GF-D8 (cell line): Measurements from ENCODE around the gene PAN3.
A peak's percentile ranks its signal among the peaks of the same experiment; 100 is the strongest.

Source experiments
- DNase-seq: peaks from one replicate; lab custom pipeline; 2025; lab: John Stamatoyannopoulos, UW

The PAN3 gene

GRCh38 chr13:28220166-28220565, 81.8 kb downstream of the PAN3 start:
- no peak for DNase-seq

DNA sequence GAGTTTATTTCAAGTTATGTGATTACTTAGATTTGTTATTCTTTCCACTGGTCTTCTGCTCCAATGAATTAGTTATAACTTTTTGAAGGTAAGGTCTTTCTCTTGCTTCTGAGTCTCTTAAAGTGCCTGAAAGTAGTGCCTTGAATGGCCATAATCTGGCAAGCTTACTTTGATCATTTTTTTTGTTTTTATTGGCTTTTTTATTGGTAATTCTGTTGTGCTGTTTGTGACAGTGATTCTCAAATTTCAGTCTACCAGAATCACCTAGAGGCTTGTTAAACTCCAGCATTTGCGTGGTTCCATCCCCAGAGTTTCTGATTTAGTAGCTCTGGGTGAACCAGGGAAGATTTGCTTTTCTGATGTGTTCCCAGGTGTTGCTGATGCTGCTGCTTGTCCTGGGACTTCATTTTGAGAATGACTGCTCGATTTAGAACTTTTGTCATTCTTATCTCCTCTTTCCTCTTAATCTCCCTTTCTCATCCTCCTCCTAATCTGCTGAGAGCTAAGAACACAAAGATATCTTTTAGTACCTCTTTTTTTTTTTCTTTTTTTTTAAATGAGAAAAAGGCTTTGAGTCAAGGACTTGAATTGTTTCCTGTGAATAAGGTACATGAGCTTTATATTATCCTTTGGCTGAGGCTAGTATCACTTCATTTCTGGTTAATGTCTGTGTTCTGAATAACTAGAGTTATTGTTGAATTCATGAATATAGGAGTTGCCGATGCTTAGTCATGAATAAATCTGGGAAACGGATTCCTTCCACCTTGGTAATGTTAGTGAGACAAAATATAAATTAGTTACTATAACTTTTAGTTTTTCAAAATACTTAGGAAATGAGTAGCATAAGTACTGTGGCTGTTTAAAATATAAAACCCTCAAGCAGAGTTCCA, 91.4 kb downstream of the PAN3 start:
- no peak for DNase-seq

GRCh38 chr13:28231642-28232041, 93.3 kb downstream of the PAN3 start:
- DNase-seq, result no peak

DNA sequence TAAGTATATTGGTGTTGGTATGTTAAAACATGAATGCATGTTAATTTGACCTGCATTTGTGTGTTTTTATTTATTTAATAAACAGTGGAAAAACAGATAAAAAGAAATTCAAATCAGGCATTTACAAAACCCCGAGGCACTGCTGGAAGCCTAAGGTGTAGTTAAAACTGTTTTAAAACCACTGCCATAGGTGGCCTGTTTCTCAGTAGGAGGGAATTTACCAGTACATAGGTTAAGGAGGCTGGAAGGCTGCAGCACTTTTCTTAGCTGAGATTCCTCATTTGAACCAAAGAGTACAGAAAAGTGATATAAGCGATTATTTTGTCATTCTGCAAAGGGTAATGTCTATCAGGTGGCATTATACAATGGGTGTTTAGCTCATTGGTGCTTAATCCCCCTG, 99.6 kb downstream of the PAN3 start:
- DNase-seq, result no peak

DNA sequence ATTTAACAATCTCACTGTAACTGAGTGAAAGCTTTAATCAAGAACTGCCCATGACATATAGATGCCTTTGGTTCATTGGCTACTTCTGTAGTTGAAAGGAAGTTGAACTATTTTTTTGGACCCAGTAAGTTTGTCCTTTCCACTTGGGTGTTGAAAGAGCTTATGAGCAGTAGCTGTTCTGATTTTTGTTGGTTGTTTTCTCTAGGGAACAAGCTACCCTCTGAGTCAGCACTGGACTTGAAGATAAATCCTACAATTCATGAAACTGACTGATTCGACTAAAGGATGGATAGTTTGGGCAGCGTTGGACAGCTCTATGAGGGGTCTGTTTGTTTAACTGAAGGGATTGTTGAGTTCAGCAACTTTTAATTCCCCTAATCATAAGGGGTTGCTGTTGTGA, 101.0 kb downstream of the PAN3 start:
- DNase-seq, result no peak

- DNase-seq, result no peak
These were observed 107.1 kb downstream of the PAN3 start for GRCh38 chr13:28245465-28245864.

DNA sequence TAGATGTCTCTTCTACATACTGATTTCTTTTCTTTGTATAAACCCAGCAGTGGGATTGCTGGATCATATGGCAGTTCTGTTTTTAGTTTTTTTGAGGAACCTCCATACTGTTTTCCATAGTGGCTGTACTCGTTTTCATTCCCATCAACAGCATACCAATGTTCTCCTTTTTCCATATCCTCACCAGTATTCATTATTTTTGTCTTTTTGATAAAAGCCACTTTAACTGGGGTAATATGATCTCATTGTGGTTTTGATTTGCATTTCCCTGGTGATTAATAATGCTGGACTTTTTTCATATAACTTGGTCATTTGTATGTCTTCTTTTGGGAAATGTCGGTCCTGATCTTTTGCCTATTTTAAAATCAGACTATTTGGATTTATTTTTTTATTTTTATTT, 108.5 kb downstream of the PAN3 start:
- DNase-seq, result no peak

DNA sequence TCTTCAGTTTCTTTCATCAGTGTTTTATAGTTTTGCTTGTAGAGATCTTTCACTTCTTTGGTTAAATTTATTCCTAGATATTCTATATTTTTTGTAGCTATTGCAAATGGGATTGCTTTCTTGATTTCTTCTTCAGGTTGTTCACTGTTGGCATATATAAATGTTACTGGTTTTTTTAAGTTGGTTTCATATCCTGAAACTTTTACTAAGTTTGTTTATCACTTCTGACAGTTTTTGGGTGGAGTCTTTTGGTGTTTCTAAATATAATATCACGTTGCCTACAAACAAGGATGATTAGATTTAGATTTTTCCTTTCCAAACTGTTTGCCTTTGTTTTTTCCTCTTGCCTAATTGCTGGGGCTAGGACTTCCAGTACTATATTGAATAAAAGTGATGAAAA, 109.7 kb downstream of the PAN3 start:
- DNase-seq, result no peak

DNA sequence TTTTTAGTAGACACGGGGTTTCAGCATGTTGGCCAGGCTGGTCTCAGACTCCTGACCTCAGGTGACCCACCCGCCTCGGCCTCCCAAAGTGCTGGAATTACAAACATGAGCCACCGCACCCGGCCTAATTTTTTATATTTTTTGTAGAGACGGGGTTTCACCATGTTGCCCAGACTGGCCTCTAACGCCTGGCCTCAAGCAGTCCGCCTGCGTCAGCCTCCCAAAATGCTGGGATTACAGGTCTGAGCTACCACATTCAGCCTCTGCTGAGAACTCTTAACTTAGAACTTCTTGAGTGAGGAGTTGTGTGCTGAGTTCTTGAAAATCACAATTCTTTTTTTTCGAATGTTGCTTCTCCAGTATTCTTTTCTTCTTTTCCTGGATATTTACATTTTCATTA, 112.2 kb downstream of the PAN3 start:
- no peak for DNase-seq

DNA sequence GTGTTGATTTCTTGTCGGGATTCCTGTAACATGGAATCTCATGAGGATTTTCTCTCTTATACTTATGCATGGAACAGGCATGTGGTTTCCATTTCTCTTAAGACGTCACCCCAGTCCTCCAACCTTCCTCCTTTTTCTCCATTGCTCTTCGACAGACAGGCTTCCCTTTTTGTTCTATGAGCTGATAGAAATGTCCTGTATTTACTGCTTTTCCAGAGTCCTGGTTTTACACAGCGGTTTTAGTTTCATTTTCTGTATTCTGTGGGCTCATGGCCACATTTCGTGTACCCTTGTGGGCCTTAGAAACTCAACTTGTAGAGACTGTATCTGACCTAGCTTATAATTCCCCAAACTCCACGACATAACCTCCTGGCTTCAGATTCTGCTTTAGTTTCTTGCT, 113.1 kb downstream of the PAN3 start:
- no peak for DNase-seq

- no peak for DNase-seq
These were observed 114.2 kb downstream of the PAN3 start for GRCh38 chr13:28252547-28252946.

- no peak for DNase-seq
These were observed 119.0 kb downstream of the PAN3 start for GRCh38 chr13:28257305-28257704.

GRCh38 chr13:28258417-28258816, 120.1 kb downstream of the PAN3 start:
- DNase-seq, result no peak

DNA sequence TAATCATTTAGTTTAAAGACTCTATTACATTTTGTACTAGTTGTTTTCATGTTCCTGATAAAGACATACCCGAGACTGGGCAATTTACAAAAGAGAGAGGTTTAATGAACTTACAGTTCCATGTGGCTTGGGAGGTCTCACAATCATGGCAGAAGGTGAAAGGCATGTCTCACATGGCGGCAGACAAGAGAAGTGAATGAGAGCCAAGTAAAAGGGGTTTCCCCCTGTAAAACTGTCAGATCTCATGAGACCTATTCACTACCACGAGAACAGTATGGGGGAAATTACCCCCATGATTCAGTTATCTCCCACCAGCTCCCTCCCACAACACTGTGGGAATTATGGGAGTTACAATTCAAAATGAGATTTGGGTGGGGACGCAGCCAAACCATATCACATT, 129.2 kb downstream of the PAN3 start:
- no peak for DNase-seq

GRCh38 chr13:28268800-28269223, 130.5 kb downstream of the PAN3 start:
- DNase-seq, result peak; percentile 89

DNA sequence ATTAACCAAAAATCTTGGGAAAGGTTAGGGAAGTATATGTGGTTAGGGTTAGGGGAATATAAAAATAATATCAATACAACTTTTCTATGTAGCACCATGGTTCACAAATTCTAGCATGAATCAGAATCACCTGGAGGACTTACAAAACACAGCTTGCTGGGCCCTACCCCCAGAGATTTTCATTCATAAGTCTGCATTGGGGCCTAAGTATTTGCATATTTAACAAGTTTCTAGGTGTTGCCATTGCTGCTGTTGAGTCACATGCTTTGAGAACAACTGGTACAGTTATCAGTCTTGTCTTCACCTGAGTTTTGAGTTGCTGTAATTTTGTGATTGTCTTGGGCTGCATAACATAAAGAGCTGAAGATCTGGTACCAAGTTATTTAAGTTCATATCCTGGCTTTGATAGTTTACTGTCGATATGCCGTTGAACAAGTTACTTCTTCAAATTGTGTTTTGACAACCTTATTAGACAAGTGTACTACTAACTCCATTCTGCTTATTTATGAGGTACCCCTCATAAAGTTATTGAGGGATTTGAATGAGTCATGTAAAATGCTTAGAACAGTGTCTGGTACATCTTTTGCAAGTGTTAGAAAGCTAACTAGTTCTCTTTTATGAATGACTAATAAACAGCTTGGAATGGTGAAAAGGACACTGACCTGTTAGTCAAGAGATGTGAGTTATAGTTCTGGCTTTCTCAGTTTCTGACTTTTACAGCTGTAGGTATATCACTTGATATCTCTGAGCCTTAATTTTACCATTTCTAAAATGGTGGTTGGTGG, 132.9 kb downstream of the PAN3 start:
- no peak for DNase-seq

- no peak for DNase-seq
These were observed 135.6 kb downstream of the PAN3 start for GRCh38 chr13:28273919-28274318.

- no peak for DNase-seq
These were observed 144.1 kb downstream of the PAN3 start for GRCh38 chr13:28282451-28282850.

GRCh38 chr13:28283600-28283999, 145.3 kb downstream of the PAN3 start:
- no peak for DNase-seq

DNA sequence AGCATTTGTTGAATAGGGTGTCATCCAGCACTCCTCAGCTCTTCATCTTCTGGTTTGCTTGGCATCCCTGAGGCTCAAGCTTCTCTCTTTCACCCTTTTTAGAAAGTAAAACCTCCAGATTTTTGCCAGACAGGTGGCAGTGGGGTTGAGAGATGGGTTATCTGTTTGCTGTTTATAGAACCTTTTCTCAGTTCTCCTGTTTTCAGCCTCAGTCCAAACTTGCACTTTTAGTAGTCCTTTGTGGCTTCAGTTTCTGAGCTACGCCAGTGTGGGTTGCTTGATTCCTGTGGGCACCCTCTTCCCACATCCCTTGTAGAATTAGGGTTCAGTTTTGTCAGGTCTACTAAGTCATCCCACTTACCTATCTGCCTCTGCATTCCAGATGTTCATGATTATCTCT, 147.9 kb downstream of the PAN3 start:
- DNase-seq, result no peak

GRCh38 chr13:28297341-28297740, 159.0 kb downstream of the PAN3 start:
- no peak for DNase-seq

DNA sequence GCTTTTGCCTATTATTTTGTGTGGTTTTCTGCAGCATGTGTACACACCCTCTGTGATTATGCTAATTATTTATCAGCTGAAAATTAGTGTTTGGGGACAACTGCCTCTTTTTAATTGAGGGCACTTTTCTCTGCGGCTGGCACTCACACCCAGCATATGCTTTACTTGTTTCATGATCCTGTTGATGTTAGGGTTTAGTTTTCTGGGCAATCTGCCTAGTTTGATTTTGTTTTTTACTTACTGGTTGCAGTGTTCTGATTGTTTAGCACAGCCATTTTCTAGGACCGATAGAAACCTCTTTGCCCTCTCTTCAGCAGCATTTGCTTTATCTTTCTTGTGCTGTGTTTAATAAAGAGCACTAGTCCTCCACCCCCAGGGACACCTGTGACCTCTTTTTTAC, 161.6 kb downstream of the PAN3 start:
- DNase-seq, result no peak

DNA sequence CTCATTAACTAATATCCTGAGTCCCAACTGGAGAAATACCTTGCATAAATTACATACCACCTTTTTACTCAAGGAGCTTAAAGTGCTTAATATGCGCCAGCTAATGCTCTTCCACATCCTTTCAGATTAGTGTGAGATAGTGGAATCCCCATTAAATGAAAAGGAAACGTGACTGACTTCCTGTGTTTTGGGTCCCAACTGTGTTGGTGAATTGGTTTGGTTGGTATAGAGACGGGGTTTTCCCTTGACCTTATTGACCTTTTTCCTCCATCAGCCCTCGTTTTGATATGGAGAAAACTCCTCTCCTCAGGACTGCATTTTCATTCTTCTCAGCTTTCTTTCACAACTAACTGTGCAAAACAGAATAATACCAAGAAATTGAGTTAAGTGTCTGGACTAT, 163.5 kb downstream of the PAN3 start:
- DNase-seq, result no peak
